ENCODE results near the gene SPOUT1.
"Not testable (repeated sequence)": the region's sequence is repeated elsewhere in the genome, so short reads cannot be mapped to it uniquely, and the experiment has no call there.

SPOUT1 gene

GRCh38 chr9:128809831-128810230 lies 19.8 kb downstream of the SPOUT1 start:
- no peak for DNase-seq

GRCh38 chr9:128809036-128809599 lies 20.5 kb downstream of the SPOUT1 start:
- DNase-seq, result no peak

DNA sequence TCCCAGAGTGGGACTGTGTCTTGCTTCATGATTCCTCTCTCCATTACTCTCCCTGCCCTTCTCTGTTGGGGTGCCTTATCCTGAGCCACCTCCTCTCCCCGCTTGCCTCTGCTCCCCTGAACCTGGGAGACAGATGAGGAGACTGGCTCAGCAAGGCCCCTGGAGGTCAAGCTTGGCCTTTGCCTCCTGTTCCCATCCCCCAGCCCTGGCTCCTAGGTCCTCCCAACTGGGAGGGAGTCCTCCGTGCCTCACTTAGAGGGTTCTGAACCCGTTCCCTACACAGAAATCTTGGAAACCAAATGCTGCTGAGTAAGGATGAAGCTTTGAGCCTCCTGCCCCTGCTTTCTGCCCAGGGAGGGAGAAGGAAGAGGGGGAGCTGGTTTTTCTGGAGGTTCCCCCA lies 21.1 kb downstream of the SPOUT1 start:
- DNase-seq, result no peak

- no peak for DNase-seq
Observed at GRCh38 chr9:128807827-128808226, 21.8 kb downstream of the SPOUT1 start.

DNA sequence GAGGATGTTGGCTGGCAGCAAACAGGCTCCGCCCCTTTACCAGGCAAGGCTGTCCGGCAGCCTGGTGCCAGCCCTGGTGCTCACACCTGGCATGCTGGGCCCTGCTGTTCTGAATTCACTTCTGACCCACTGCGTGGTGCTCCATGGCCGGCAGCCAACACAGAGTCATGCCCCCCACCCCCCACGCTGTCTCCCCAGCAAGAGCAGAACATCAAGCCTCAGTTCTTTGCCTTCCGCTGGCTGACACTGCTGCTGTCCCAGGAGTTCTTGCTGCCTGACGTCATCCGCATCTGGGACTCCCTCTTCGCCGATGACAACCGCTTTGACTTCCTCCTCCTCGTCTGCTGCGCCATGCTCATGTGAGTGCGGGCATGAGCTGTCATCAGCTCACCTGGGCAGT lies 23.9 kb downstream of the SPOUT1 start:
- no peak for DNase-seq

- DNase-seq, result no peak
Observed at GRCh38 chr9:128802482-128802881, 27.1 kb downstream of the SPOUT1 start.

GRCh38 chr9:128800061-128800460 lies 29.5 kb downstream of the SPOUT1 start:
- DNase-seq, result no peak

DNA sequence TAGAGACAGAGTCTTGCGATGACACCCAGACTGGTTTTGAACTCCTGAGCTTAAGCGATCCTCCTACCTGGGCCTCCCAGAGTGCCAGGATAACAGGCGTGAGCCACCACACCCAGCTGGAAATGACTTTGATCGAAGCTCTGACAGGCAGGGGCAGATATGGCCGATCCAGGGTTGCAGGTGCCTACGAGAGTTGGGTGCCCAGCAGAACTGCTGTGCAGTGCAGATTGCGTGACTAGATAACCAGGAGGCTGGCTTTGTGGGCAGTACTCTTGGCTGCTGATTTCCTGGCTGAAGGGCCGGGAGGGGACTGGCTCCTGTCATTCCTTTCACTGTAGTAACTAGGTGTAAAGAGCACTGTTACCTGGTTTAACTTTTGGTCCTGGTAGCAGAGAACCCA lies 30.7 kb downstream of the SPOUT1 start:
- DNase-seq, result no peak

- DNase-seq, result not testable (repeated sequence)
Observed at GRCh38 chr9:128794961-128795360, 34.6 kb downstream of the SPOUT1 start.

DNA sequence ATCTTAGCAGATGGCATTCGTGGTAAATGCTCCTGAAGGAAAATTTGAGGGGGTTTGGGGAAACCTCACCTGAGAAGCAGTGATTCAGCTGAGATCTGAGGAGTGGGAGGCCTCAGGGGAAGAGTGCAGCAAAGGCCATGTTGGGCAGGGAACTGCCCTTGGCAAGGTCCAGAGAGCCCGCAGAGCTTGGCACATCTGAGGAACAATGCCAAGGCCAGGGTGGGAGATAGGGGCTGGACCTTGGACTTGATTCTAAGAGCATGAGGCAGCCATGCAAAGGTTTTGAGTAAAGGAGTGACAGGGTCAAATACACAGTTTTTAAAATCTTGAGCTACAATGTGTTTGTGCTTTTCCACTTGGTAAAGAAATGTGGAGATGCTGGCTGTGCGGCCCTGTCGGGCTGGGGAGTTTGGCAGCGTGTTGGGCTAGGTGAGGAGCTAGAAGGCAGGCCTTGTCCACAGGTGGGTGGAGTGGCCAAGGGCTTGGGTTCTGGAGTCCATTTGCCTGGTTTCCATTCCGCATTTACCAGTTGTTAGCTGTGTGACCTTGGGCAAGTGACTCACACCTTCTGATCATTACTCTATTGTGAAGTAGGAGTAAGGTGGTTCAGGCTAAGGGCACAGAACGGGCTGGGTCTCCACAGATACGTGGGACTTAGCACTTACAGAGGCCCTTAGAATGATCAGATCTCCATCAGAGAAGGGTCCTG lies 36.5 kb downstream of the SPOUT1 start:
- no peak for DNase-seq

DNA sequence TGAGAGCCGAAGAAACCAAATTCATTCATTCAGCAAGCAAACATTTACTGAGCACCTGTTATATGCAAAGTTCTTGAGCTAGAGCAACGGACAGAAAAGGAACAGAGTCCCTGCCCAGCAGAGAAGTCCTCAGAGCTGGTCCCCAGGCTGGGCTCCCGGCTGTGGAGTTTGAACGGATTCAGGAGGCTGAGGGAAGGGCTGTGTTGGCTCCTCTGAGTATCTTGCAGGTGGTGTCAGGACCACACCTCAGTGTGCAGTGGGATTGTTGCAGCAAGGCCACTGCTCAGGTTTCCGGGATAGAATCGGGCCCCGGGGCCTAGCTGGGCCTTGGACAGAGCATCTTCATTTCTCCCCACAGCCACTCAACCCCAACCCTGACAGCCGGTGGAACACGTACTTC lies 37.5 kb downstream of the SPOUT1 start:
- DNase-seq, result no peak

DNA sequence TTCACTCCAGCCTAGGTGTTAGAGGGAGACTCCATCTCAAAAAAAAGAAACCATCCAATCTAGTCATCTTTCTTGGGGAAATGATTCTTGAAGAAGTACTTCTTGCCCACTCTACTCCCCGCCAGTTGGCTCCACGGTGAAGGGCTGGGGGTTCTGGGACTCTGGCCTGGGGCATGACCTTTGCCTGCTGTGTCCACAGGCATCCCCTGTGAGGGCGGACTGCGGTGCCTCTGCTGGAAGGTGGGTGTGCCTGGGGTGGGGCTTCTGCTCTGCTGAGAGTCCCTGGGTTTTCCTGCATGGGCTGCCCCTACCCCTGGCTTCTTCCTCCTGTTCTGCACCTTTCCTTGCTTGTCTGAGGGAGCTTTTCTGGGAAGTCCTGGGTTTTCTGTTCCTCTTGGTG lies 39.1 kb downstream of the SPOUT1 start:
- no peak for DNase-seq

DNA sequence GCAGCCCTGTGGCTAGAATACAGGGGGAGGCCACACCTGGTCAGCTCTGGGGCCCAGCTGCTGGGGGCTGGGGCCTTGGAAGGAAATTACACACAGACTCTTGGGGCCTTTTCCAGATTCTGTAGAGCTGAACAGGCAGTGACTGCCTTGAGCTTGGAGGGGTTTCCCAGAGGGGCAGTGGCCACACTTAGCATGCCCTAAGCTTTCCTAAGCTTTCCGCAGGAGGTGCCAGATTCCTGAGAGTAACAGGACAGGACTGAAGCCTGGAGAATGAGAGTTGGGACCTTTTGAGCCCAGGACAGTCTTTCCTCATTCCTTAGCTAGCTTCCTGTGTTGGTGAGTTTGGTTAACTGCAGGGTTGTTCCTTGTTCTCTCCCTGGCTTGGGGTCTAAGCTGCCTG lies 41.1 kb downstream of the SPOUT1 start:
- DNase-seq, result no peak

GRCh38 chr9:128787659-128788058 lies 41.9 kb downstream of the SPOUT1 start:
- peak in 1 of 3 donors; percentile 41 for DNase-seq

- peak; percentile 82 to 93 (median 90) for DNase-seq
Observed at GRCh38 chr9:128786681-128787601, 42.7 kb downstream of the SPOUT1 start, which contains the start of gene TBC1D13. TBC1D13 (plus strand) TSS chr9:128787253; CDS start chr9:128787354, 101 bp downstream.

GRCh38 chr9:128785427-128785826 lies 44.2 kb downstream of the SPOUT1 start:
- DNase-seq, result no peak

DNA sequence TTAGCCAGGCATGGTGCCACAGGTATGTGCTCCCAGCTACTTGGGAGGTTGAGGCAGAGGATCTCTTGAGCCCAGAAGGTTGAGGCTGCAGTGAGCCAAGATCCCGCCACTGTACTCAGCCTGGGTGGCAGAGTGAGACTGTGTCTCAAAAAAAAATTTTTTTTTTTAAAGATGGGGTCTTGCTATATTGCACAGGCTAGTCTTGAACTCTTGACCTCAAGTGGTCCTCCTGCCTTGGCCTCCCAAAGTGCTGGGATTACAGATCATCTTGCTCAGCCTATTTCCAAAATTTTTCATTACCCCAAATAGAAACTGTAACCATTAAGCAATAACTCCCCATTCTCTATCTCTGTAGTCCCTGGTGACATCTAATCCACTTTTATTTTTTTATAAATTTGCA lies 46.9 kb downstream of the SPOUT1 start:
- DNase-seq, result no peak

GRCh38 chr9:128781187-128782070 lies 48.2 kb downstream of the SPOUT1 start:
- peak; percentile 30 to 72 (median 45) for DNase-seq

- not testable (repeated sequence) for DNase-seq
Observed at GRCh38 chr9:128780093-128780492, 49.5 kb downstream of the SPOUT1 start.

- DNase-seq, result no peak
Observed at GRCh38 chr9:128774804-128775203, 54.8 kb downstream of the SPOUT1 start.

DNA sequence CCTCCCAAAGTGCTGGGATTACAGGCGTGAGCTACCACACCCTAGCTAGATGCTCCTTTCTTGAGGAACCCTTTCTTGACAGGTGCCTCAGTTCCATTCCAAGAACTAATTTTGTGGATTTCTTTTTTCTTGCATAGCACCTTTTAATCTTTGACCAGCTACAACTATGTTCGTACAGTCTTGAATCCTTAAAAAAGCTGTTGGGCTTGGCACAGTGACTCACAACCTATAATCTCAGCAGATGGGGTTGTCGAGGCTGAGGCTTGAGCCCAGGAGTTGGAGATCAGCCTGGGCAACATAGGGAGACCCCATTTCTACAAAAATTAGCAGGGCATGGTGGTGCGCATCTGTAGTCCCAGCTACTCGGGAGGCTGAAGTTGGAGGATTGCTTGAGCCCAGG lies 56.5 kb downstream of the SPOUT1 start:
- DNase-seq, result no peak

- DNase-seq, result peak; percentile 92 to 98 (median 97)
Observed at GRCh38 chr9:128771745-128772519, 57.7 kb downstream of the SPOUT1 start, which contains the start of gene ZER1. ZER1 (minus strand) TSS chr9:128771927; CDS start chr9:128755565, 16,362 bp downstream.

Measured in suppressor macrophage treated with lipopolysaccharide for 1 hour (primary cell).